Stomach (tissue), 4 donors: ENCODE results near the gene GLRA2.

Experiments used
- POLR2A ChIP-seq, 4 donors: fragments of 450-650 bp; IDR thresholded peaks; one replicate each; pipeline ENCODE4 v1.6.1; 2016; ENCODE audit warnings: antibody characterized with exemption in 4 of 4, control low read depth in 2 of 4, mild to moderate bottlenecking in 1 of 4, moderate library complexity in 1 of 4
- POLR2AphosphoS5 ChIP-seq, 3 donors: sonication (generic); formaldehyde crosslinking; IDR thresholded peaks; one replicate each; pipeline ENCODE4 v1.6.1; 2016; ENCODE audit warnings: antibody characterized with exemption in 3 of 3
- TF ChIP-seq, protein P1 (sequence below), 7 experiments: fragments of 450-650 bp in 4 of 7; fragments of 200-600 bp in 3 of 7; sonication (generic) in 3 of 7; IDR thresholded peaks; one replicate each; pipeline ENCODE4 v1.5.1; 2016 to 2019; ENCODE audit warnings: antibody characterized with exemption in 7 of 7, control low read depth in 2 of 7, mild to moderate bottlenecking in 1 of 7

- TF ChIP-seq, protein P1, sequence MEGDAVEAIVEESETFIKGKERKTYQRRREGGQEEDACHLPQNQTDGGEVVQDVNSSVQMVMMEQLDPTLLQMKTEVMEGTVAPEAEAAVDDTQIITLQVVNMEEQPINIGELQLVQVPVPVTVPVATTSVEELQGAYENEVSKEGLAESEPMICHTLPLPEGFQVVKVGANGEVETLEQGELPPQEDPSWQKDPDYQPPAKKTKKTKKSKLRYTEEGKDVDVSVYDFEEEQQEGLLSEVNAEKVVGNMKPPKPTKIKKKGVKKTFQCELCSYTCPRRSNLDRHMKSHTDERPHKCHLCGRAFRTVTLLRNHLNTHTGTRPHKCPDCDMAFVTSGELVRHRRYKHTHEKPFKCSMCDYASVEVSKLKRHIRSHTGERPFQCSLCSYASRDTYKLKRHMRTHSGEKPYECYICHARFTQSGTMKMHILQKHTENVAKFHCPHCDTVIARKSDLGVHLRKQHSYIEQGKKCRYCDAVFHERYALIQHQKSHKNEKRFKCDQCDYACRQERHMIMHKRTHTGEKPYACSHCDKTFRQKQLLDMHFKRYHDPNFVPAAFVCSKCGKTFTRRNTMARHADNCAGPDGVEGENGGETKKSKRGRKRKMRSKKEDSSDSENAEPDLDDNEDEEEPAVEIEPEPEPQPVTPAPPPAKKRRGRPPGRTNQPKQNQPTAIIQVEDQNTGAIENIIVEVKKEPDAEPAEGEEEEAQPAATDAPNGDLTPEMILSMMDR (IDR thresholded peaks at IDR 0.05), result no peak
- TF ChIP-seq POLR2A (IDR thresholded peaks at IDR 0.05) (no peak), POLR2AphosphoS5 (IDR thresholded peaks at IDR 0.05) (no peak)
These were observed 169.5 kb downstream of the GLRA2 start for GRCh38 chrX:14698790-14699189.
